GM10248 (cell line): Measurements from ENCODE around the gene SPECC1.

Experiments
- CTCF ChIA-PET: fragments of 300-600 bp; sonication (Branson Sonifier 250); formaldehyde crosslinking; extraction: SDS; loops from one replicate; lab custom pipeline; 2021; ENCODE audit warnings: antibody characterized with exemption; lab: Yijun Ruan, JAX
- POLR2A ChIA-PET: fragments of 350-650 bp; sonication (Branson Sonifier 250); formaldehyde crosslinking; extraction: SDS; loops from one replicate; lab custom pipeline; 2020; ENCODE audit warnings: antibody characterized with exemption; lab: Yijun Ruan, JAX
- DNase-seq: peaks from one replicate; pipeline ENCODE4 v3.0.0; 2012; ENCODE audit errors: extremely low spot score
- TF ChIP-seq, protein P1 (sequence below): IDR thresholded peaks from 2 replicates; pipeline ENCODE4 v1.5.1; 2012; ENCODE audit warnings: mild to moderate bottlenecking, low read depth; ENCODE audit errors: extremely low read depth, missing control alignments, control extremely low read depth

Gene SPECC1

GRCh38 chr17:19978209-19978802 is 30.9 kb upstream of the SPECC1 start:
- DNase-seq: no peak
- ChIA-PET CTCF (interaction anchor here (1.2 to 1.6 kb wide), 3 partner anchors 15 to 32 kb away, joined by 5 to 8 read pairs (median 5); no protein-coding TSS in a partner anchor), POLR2A (no interaction called here)
- TF ChIP-seq, protein P1, sequence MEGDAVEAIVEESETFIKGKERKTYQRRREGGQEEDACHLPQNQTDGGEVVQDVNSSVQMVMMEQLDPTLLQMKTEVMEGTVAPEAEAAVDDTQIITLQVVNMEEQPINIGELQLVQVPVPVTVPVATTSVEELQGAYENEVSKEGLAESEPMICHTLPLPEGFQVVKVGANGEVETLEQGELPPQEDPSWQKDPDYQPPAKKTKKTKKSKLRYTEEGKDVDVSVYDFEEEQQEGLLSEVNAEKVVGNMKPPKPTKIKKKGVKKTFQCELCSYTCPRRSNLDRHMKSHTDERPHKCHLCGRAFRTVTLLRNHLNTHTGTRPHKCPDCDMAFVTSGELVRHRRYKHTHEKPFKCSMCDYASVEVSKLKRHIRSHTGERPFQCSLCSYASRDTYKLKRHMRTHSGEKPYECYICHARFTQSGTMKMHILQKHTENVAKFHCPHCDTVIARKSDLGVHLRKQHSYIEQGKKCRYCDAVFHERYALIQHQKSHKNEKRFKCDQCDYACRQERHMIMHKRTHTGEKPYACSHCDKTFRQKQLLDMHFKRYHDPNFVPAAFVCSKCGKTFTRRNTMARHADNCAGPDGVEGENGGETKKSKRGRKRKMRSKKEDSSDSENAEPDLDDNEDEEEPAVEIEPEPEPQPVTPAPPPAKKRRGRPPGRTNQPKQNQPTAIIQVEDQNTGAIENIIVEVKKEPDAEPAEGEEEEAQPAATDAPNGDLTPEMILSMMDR: no peak

GRCh38 chr17:19978805-19979211 is 30.4 kb upstream of the SPECC1 start:
- no peak for DNase-seq
- POLR2A ChIA-PET: no interaction called here
- CTCF ChIA-PET: interaction anchor here (1.6 kb wide), 1 partner anchor 32 kb away, joined by 5 read pairs; no protein-coding TSS in a partner anchor
- TF ChIP-seq, protein P1: no peak

DNA sequence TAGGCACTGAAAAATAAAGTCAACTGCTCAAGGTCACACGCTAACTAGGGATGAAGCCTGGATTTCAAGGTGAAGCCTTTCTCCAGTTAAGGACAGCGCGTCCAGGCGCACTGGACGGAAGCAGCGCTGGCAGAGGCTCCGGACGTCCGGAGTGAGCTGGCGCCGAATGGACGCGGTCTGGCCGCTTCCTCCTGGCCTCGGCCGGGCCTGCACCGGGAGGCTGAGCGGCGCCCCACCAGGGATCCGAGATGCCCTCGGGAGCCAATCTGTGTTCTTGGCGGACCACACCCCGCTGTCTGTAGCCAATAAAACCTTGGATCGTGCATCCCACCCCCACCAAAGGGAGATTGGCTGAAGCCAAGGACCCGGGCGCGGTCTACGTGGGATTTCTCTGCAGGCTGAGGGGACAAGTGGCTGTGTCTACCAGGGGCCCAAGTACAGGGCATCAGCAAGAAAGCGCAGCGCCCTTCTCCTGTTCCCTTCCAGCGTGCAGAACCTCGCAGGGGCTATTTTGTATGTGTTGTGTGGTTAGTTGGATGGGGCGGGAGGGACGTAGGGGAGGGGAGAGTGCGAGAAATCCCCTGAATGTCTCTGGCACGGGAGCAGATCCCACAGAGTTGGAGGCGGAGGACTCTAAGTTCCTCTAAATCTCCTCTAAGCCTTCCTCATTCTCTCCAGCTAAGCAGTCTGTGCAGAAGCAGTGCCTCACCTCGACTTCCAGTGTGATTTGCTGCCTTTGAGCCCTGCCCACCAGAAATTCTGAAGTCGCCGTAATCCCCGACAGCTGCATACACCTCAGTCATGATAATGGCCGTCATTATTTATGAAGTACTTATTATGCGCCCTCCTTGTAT is 29.0 kb upstream of the SPECC1 start:
- CTCF ChIA-PET: interaction anchor here (6.5 kb wide), 1 partner anchor 11 kb away, joined by 40 read pairs; no protein-coding TSS in a partner anchor
- DNase-seq: no peak
- POLR2A ChIA-PET: no interaction called here
- TF ChIP-seq, protein P1: no peak

DNA sequence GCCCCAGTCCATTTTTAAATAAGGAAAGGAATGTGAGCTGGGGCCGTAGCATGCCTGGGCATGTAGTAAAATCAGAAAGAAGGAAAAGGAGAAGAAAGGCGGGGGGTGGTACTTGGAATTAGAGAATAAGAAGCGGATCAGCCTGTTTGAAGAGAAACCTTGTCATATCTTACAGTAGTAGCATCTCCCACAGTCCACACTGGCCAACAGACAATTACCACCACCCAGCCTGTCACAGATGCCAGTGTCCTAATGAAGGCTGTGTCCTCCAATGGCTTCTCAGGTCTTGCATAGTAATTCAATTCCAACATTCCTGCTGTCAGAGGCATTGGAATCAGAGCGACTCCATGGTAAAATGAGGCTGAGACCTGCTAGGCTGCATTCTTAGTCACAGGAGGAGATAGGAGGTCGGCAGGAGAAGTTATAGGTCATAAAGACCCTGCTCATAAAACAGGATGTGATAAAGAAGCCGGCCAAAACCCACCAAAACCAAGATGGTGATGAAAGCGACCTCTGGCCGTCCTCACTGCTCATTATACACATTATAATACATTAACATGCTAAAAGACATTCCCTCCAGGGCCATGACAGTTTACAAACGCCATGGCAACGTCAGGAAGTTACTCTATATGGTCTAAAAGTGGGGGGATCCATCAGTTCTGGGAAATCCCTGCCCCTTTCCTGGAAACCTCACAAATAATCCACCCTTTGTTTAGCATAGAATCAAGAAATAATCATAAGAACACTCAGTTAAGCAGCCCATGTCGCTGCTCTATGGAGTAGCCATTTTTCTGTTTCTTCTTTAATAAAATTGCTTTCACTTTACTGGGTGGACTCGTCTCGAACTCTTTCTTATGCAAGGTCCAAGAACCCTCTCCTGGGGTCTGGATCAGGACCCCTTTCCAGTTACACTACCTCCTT is 22.0 kb upstream of the SPECC1 start:
- ChIA-PET CTCF (interaction anchor here (1.6 kb wide), 1 partner anchor 18 kb away, joined by 3 read pairs; no protein-coding TSS in a partner anchor), POLR2A (no interaction called here)
- DNase-seq: no peak
- TF ChIP-seq, protein P1: no peak

DNA sequence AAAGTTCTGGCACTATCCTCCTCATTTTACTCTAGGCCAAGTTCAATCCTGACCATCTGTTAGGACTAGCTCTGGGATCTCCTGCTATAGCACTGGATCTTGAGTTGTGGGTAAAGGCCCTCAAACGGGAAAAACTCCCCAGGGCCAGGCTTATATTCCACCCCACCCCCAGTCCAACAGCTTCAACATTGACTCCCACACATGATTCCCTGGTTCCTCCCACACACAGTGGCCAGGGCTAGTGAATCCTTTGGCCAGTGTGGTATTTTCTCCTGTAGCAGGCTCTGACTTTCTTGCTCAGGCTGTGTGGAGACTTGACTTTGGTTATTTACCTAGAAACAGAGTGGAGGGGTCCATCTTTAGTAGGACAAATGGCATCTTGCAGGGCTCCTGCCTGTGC is 21.3 kb upstream of the SPECC1 start:
- DNase-seq: no peak
- ChIA-PET POLR2A (no interaction called here), CTCF (interaction anchor here (1.6 to 3.1 kb wide), 5 partner anchors 17 to 133 kb away, joined by 3 to 13 read pairs (median 7); partner anchors contain the start of gene SPECC1)
- TF ChIP-seq, protein P1: no peak
